Caco-2 (cell line): ENCODE data around the gene KLRB1. TPM values are rescaled to one million over a fixed set of nuclear protein-coding genes. Genes with fewer than 3 reads are reported as not detected.
A peak's percentile ranks its signal among the peaks of the same experiment; 100 is the strongest.

Experiments
- Bru-seq: library from RNA; stranded (reverse); fragments of 400-500 nt; gene quantifications from one replicate; lab custom pipeline; 2021; lab: Mats Ljungman, UMichigan
- BruChase-seq, 2 experiments: library from RNA; stranded (reverse); fragments of 400-500 nt; gene quantifications; one replicate each; lab custom pipeline; 2021; lab: Mats Ljungman, UMichigan
- BruUV-seq: library from RNA; stranded (reverse); fragments of 400-500 nt; replicated peaks from 2 replicates; lab custom pipeline; 2021; lab: Mats Ljungman, UMichigan
- CTCF ChIA-PET: fragments of 300-600 bp; sonication (Branson Sonifier 250); formaldehyde crosslinking; loops from one replicate; lab custom pipeline; 2022; ENCODE audit warnings: antibody characterized with exemption; lab: Charles Lee
- POLR2A ChIA-PET: fragments of 300-600 bp; sonication (Branson Sonifier 250); formaldehyde crosslinking; loops from one replicate; lab custom pipeline; 2022; ENCODE audit warnings: antibody characterized with exemption; lab: Charles Lee
- DNase-seq, 2 experiments: peaks; one replicate each; pipeline versions ENCODE4 v3.0.0 to v3.0.0-alpha.2; 2020 to 2022
- H3K27me3 ChIP-seq: replicated peaks from 2 replicates; pipeline ENCODE4 v1.6.0; 2011; ENCODE audit warnings: low read length; ENCODE audit not compliant: control insufficient read depth, insufficient read depth
- H3K36me3 ChIP-seq: 2 replicates; pipeline ENCODE4 v1.5.1; 2011; ENCODE audit warnings: low read length; ENCODE audit not compliant: control insufficient read depth, insufficient read depth
- H3K4me1 ChIP-seq: fragments of 250-450 bp; sonication (Bioruptor Pico); 2 replicates; pipeline ENCODE4 v1.5.1; 2020; ENCODE audit warnings: mild to moderate bottlenecking
- H3K4me3 ChIP-seq: 2 replicates; pipeline ENCODE4 v1.5.1; 2011; ENCODE audit warnings: low read depth, mild to moderate bottlenecking, control low read depth, low read length
- H3K9me3 ChIP-seq: fragments of 250-450 bp; sonication (Bioruptor Pico); 2 replicates; pipeline ENCODE4 v1.5.1; 2020; ENCODE audit warnings: mild to moderate bottlenecking, moderate library complexity
- H3K27ac Mint-ChIP-seq: one replicate; pipeline ENCODE4 v1.8.0; 2022; ENCODE audit warnings: mixed read lengths; ENCODE audit not compliant: unreplicated experiment
- H3K27me3 Mint-ChIP-seq: one replicate; pipeline ENCODE4 v1.8.0; 2022; ENCODE audit warnings: mixed read lengths; ENCODE audit not compliant: insufficient read depth, unreplicated experiment
- H3K36me3 Mint-ChIP-seq: one replicate; pipeline ENCODE4 v1.8.0; 2022; ENCODE audit warnings: mild to moderate bottlenecking, mixed read lengths; ENCODE audit not compliant: insufficient read depth, unreplicated experiment
- H3K4me1 Mint-ChIP-seq: one replicate; pipeline ENCODE4 v1.8.0; 2022; ENCODE audit warnings: low read depth, mixed read lengths; ENCODE audit not compliant: unreplicated experiment
- H3K4me3 Mint-ChIP-seq: one replicate; pipeline ENCODE4 v1.8.0; 2022; ENCODE audit warnings: mild to moderate bottlenecking, moderate library complexity, mixed read lengths; ENCODE audit not compliant: unreplicated experiment
- H3K9me3 Mint-ChIP-seq: one replicate; pipeline ENCODE4 v1.8.0; 2022; ENCODE audit warnings: mixed read lengths; ENCODE audit not compliant: unreplicated experiment
- CTCF ChIP-seq, 2 experiments: fragments of 200-600 bp in 1 of 2; IDR thresholded peaks; 1 replicate in 1 of 2; 2 replicates in 1 of 2; pipeline versions ENCODE4 v1.5.1 to v1.8.0; 2011 to 2022; ENCODE audit warnings: antibody characterized with exemption in 1 of 2, control low read depth in 1 of 2, inconsistent platforms in 1 of 2, low read depth in 1 of 2, low read length in 1 of 2, mild to moderate bottlenecking in 1 of 2, moderate library complexity in 1 of 2; ENCODE audit not compliant: insufficient read depth in 1 of 2, severe bottlenecking in 1 of 2, unreplicated experiment in 1 of 2
- intact Hi-C: fragments of 100-400 bp; cut with micrococcal nuclease; formaldehyde crosslinking; loops from one replicate; pipeline ENCODE4 v1.10.0; 2022; ENCODE audit not compliant: unreplicated experiment
- long read RNA-seq: library from polyadenylated mRNA; stranded (forward); transcript quantifications from one replicate; pipeline ENCODE4 v2.0.0, GENCODE V29; 2022
- total RNA-seq: library from RNA; stranded (reverse); gene quantifications from 2 replicates; pipeline ENCODE4 v1.2.3, GENCODE V29; 2022

Gene KLRB1
- total RNA-seq (not detected in 2 replicates), Bru-seq, nascent RNA (percentile 17 among the genes with signal in this experiment), BruChase-seq, experiment 1, labeled RNA remaining after a 2-hour chase (percentile 16 among the genes with signal in this experiment), BruChase-seq, experiment 2, labeled RNA remaining after a 6-hour chase (percentile 6 among the genes with signal in this experiment)
- long read RNA-seq, result 0 reads

DNA sequence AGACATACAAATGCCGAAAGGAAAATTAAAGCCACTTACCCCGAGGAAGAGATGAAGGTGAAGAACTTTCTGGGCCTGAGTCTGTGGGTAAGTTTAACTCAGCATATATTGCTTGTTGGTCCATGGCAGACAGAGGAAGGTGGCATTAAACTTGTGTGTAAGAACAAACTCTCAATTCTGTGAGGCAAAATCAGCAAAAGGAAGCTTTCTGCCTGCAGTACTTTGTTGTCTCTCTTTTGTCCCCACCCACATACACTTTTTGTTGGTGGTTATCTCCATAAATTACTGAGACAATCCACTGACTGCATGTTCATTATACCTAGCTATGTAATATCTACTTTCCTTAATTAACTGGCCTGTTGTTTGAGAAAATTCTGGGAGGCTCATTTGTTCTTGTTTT is at the start of gene KLRB1:
KLRB1 (minus strand) TSS at position 201 of the 400 bp plus-strand sequence; CDS start at position 124, 77 bp downstream.
- Histone ChIP-seq H3K9me3 (no peaks in the 10 kb centered on the region), H3K4me3 (no peak within 1 kb of the TSS), H3K4me1 (no peaks in the 10 kb centered on the region), H3K27me3 (no peaks in the 10 kb centered on the region), H3K36me3 (no peaks in the 10 kb centered on the region)
- CTCF ChIA-PET, result no interaction called here
- Mint-ChIP-seq H3K9me3 (peaks cover 9% of the 10 kb centered on the region), H3K27ac (no peak within 1 kb of the TSS), H3K4me3 (no peak within 1 kb of the TSS), H3K27me3 (no peaks in the 10 kb centered on the region), H3K4me1 (no peaks in the 10 kb centered on the region), H3K36me3 (no peaks in the 10 kb centered on the region)
- no peak for DNase-seq
- POLR2A ChIA-PET, result no interaction called here
- intact Hi-C loops, result loop anchor here (10.0 kb wide), 1 partner anchor 273 kb away; no protein-coding TSS in a partner anchor
- no peak for TF ChIP-seq CTCF (IDR thresholded peaks at IDR 0.05; ENCODE audit: insufficient read depth in 1 of 2, low read depth in 1 of 2, low read length in 1 of 2, severe bottlenecking in 1 of 2, unreplicated experiment in 1 of 2)
- no TSS peak for BruUV-seq

GRCh38 chr12:9651265-9651729 is 43.6 kb upstream of the KLRB1 start:
- Mint-ChIP-seq H3K4me3 (no peak overlapping the region), H3K27ac (no peak overlapping the region), H3K36me3 (peaks cover 21% of the 10 kb centered on the region), H3K27me3 (no peaks in the 10 kb centered on the region), H3K9me3 (no peaks in the 10 kb centered on the region), H3K4me1 (peaks cover 40% of the 10 kb centered on the region)
- Histone ChIP-seq H3K4me3 (no peak overlapping the region), H3K27me3 (no peaks in the 10 kb centered on the region), H3K36me3 (0 out of 2 replicates have a peak, but pooled peaks cover 1% of the 10 kb centered on the region), H3K9me3 (no peaks in the 10 kb centered on the region), H3K4me1 (peaks cover 24% of the 10 kb centered on the region)
- CTCF ChIA-PET, result no interaction called here
- DNase-seq, result no peak
- TF ChIP-seq CTCF (IDR thresholded peaks at IDR 0.05; ENCODE audit: insufficient read depth in 1 of 2, low read depth in 1 of 2, low read length in 1 of 2, severe bottlenecking in 1 of 2, unreplicated experiment in 1 of 2), result no peak
- POLR2A ChIA-PET, result no interaction called here
- intact Hi-C loops, result no loop called here
- BruUV-seq, result no TSS peak

DNA sequence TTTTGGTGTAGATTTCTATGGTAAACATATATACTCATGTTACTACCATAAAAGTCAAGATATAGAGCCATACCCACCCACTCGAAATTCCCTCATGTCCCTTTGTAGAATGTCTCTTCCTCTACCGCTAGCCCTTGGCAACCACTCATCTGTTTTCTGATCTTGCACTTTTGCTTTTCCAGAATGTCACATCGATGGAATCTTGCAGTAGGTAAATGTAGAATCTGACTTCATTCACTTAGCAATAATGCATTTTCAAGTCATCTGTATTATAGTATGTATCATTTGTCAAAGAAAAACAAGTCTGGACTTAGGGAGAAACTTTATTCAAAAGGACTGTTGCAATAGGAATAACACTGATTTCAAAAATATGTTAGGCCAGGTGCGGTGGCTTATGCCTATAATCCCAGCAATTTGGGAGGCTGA is 42.4 kb upstream of the KLRB1 start:
- Histone ChIP-seq H3K4me1 (peaks cover 24% of the 10 kb centered on the region), H3K27me3 (no peaks in the 10 kb centered on the region), H3K4me3 (no peak overlapping the region), H3K36me3 (0 out of 2 replicates have a peak, but pooled peaks cover 1% of the 10 kb centered on the region), H3K9me3 (no peaks in the 10 kb centered on the region)
- Mint-ChIP-seq H3K36me3 (peaks cover 13% of the 10 kb centered on the region), H3K9me3 (peaks cover 5% of the 10 kb centered on the region), H3K27ac (no peak overlapping the region), H3K4me3 (peak overlapping the region; percentile 98), H3K27me3 (no peaks in the 10 kb centered on the region), H3K4me1 (peaks cover 40% of the 10 kb centered on the region)
- no TSS peak for BruUV-seq
- no peak for TF ChIP-seq CTCF (IDR thresholded peaks at IDR 0.05; ENCODE audit: insufficient read depth in 1 of 2, low read depth in 1 of 2, low read length in 1 of 2, severe bottlenecking in 1 of 2, unreplicated experiment in 1 of 2)
- intact Hi-C loops, result no loop called here
- ChIA-PET CTCF (no interaction called here), POLR2A (interaction anchor here (0.6 kb wide), 1 partner anchor 36 kb away, joined by 3 read pairs; no protein-coding TSS in a partner anchor)
- no peak for DNase-seq
